GM19463 (cell line): ENCODE results near the gene BBS12.
"Not testable (repeated sequence)": the region's sequence is repeated elsewhere in the genome, so short reads cannot be mapped to it uniquely, and the experiment has no call there.

Source experiments
- ATAC-seq: cut with Tn5 transposase; IDR thresholded peaks from one replicate; pipeline ENCODE4 v1.9.1; 2021; ENCODE audit warnings: mild to moderate bottlenecking, moderate library complexity; ENCODE audit not compliant: unreplicated experiment

The BBS12 gene

DNA sequence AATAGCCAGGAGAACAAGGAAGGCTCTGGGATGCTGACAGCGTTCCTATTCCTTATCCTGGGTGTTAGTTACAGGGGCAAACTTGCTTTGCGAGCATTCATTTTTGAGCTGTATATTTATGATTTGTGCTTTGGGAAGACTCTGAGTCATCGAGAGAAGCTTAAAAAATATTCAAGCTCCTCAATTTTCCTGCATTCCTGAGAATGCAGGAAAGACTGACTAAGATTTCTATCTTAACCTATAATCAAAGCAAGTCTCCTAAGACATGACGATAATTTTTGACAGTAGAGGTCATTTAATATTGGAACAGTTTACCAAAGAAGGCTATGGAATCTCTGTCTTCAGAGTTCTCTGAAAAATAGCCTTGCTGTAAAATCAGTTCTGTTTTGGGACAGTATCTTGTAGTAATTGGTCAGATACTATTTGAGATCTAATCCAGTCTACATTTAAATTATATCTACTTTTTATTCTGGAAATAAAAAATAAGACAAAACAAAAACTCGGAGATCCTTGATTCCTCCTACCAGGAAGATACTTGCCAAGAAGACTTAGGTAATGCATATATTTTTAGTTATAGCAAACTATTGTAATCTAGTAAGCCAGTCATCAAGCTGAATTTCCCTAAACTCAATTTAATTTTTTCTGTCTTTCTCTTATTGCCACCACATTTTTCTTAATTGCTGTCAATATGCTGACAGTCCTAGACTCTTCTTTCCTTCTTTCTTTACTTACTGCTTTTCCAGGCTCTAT is 31.7 kb downstream of the BBS12 start:
- no peak for ATAC-seq

- peak; percentile 90 for ATAC-seq
Observed at GRCh38 chr4:122764821-122765215, 32.3 kb downstream of the BBS12 start.

DNA sequence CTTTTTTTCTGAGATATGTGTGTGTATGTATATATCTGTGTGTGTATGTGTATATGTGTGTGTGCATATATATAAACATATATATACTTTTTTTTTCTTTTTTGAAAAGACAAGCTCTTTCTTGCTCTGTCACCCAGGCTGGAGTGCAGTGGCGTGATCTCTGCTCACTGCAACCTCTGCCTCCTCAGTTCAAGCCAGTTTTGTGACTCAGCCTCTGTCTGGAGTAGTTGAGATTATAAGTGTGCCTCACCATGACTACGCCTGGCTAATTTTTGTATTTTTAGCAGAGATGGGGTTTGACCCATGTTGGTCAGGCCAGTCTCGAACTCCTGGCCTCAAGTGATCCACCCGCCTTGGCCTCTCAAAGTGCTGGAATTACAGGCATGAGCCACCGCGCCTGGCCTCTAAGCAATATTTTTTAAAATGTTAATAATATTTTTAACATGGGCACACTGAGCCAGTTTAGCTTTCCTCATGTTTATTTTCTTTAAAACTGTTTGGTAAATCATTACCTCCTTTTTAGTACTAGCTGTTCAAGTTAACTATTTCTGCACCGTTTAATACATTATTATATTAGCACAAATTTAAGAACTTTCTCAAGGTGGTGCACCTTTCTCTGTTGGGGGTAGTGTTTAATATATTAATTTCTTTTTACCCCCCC is 33.3 kb downstream of the BBS12 start:
- ATAC-seq: no peak

- no peak for ATAC-seq
Observed at GRCh38 chr4:122766353-122766705, 33.8 kb downstream of the BBS12 start.

- ATAC-seq: no peak
Observed at GRCh38 chr4:122766950-122767349, 34.4 kb downstream of the BBS12 start.

DNA sequence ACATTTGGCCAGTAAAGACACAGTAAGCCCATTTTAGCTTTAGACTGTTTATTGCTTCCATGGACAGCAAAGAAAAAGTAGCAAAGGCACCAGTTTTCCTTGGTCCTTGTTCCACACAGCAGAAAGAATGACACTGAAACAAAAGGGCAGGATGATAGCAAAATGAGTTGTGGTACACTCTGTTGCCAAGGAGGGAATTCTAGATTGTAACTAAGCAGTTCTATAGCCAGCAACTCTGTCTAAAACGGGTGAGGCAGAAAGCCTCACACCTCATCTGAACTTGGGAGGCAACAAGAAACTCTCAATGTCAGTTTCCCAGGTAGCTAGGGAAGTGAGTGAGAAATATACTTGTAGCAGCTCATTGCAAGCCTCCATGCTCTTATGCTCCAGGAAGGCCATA is 39.2 kb downstream of the BBS12 start:
- no peak for ATAC-seq

- ATAC-seq: no peak
Observed at GRCh38 chr4:122772311-122772710, 39.8 kb downstream of the BBS12 start.

DNA sequence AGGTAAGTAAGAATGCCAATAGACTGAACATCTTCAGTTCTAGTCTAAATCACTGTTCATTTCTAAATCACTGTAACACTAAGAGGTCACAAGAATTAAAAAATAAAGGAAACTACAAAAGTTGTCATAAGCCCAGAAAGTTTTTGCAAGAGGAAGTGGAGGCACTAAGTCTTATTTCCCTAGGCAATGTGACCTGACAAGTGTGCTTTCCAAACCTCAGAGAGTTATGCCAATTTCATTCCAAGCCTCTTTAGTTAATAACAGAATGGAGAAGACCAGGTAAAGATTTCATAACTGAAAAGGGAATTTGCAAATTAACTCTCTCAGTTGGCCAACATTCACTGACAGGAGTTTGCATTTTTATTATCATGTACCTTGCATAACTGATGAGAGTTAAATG is 40.5 kb downstream of the BBS12 start:
- ATAC-seq: no peak

DNA sequence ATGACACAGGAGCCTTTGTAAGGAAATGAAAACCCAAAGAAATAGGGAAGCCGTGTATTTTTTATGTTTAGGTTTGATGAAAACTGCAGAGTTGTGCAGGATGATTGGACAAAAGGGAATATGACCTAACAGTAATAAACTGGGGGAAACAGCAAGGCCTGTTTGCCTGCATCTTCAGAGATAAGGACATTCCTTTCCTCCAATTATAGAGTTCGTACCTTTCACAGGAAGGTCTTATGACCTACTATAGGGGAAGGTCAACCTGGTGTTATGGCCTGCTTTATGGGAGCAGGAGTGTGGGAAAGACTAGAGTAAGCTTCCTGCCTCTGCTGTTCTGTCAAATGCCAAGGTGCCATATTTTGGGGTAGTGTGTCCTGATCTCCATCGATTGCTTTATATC is 42.5 kb downstream of the BBS12 start:
- ATAC-seq: no peak

GRCh38 chr4:122775987-122776836 is 43.7 kb downstream of the BBS12 start:
- no peak for ATAC-seq

- ATAC-seq: no peak
Observed at GRCh38 chr4:122776916-122777315, 44.4 kb downstream of the BBS12 start.

DNA sequence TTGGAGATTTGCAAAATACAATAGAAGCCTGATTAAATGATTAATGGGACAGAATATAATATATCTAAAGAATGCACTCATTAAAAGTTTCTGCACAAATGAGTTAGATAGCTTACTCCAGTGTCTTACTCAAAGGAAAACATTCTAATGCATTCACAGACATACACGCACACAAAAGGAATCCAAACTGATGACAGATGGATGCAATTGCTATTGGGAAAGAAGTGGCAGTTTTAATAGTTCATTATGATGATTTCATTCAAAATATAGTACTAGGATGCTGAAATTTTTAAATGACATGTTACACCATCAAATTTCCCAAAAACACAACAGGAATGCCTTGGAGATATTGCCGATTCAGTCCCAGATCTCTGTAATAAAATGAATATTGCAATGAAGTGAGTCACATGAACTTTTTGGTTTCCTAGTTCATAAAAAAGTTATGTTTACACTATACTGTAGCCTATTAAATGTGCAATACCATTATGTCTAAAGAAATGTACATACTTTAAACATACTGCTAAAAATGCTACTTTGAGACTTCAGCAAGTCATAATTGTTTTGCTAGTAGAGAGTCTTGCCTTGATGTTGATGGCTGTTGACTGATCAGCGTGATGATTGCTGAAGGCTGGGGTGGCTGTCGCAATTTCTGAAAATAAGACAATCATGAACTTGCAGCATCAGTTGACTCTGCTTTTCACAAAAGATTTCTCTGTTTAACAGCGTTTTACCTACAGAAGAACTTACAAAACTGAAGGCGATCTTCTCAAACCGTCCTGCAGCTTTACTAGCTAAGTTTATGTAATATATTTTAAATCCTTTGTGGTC is 45.6 kb downstream of the BBS12 start:
- ATAC-seq: no peak

DNA sequence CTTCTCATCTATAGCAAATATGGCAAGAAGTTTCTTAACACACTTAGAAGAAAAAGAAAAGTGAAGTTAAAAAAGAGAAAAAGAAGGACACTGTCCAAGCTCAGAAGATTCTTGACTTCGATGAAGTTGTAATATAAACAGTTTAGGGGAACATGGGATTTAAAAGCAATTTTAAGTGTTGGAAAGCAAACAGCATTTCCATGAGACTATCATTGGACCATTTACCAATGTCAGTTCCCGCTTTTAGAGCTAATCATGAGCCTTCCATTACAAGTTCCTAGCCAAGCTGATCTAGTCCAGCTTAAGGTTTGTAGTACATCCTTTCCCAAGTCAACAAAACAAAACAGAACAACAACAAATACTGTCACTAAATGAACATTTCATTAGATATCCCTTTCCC is 49.0 kb downstream of the BBS12 start:
- ATAC-seq: no peak

DNA sequence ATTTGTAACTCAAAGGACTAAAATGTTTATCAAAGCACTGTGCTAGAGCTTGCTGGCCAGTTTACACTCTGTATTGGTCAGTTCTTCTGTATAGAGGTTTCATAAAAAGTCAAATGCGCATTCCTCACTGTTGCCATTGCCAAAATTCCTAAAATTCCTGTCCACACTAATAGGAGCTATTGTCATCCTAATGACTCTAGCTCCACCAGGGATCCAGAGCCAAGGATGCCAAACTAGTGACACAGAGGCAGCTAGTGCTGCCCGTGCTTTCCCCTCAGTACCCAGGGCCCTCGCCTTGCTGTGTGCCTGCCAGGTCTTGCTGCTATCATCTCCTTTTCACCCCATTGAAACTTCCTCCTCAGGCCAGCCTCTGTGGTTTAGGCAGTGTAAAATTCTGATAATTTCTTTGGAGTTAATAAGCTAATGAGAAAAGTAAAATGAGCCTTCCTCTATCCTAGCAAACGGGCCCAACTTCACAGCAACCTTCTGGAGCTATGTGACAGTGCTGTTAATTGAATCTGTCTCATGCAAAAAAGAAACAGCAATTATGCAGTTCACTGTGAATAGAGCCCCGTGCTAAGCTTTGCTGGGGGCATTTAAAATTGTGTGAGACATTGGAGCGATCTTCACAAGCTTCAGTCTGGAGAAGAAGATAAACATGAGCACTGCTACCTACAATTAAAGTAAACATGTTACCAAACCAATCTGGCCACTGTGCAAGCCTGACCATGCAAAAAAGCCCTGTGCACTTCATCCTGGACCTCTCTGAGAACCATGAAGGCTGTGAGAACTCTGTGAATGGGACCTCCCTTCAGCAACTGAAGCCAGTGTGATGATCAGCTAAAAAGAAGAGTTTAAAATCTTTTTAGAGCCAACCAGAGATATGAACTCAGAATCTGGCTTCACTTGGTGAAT is 51.1 kb downstream of the BBS12 start:
- no peak for ATAC-seq

DNA sequence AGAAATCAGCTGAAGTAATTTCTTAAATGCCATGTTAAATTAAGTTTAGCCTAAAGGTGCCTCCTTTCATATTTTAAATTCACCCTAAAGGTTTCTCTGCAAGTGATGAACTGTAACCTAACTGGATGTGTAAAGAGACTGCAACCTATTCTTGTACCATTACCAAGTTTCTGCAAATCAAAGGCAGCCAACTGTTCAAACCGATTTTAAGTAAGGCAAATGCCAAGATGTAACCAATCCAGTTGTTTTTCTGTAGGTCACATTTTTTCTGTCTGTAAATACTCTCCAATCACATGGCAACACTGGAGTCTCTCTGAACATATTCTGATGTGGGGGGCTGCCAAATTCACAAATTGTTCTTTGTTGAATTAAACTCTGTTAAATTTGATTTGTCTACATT is 51.8 kb downstream of the BBS12 start:
- no peak for ATAC-seq

- ATAC-seq: no peak
Observed at GRCh38 chr4:122785099-122785498, 52.6 kb downstream of the BBS12 start.

GRCh38 chr4:122786296-122786695 is 53.8 kb downstream of the BBS12 start:
- ATAC-seq: not testable (repeated sequence)

DNA sequence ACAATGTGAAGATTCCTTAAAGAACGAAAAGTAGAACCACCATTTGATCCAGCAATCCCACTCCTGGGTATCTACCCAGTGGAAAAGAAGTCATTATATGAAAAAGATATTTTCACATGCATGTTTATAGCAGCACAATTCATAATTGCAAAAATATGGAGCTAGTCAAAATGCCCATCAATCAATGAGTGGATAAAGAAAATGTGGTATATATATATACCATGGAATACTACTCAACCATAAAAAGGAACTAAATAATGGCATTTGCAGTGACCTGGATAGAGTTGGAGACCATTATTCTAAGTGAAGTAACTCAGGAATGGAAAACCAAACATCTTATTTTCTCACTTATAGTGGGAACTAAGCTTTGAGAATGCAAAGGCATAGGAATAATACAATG is 54.4 kb downstream of the BBS12 start:
- not testable (repeated sequence) for ATAC-seq

DNA sequence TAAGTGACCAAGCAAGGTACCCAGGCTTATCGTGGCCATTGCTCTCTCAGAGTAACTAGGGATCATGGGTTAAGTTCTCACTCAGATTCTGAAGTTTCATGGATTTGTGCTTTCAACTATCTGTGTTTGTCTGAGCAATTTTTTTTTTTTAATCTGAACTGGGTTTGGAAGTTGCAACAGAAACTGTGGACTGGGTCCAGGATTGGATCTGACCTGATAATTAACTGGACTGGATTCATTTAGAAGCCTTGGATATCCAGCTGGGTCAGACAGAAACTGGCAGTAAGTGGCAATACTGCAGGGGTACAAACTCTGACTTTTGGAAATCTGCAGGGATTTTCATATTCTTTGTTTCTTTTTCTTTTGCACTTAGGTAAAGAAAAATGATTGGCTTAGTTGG is 55.4 kb downstream of the BBS12 start:
- ATAC-seq: no peak

DNA sequence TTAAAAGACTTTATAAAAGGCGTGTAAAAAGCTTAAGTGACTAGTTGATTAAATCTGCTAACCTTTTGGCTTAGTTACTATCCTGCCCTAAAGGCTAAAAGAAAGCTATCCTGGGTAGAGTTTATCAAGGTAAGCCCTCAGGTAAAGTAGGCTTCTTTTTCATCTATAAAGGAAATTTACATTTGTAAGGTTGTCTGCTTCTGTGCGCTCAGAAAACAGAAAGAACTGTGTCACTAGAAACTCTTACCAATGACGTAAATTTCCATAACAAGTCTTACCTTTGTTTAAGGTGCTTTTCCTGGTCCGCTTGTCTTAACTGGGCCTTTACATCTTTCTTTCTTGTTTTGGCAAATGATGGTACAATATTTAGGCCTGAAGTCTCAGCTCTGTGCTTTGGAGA is 56.4 kb downstream of the BBS12 start:
- no peak for ATAC-seq
